NCI-H1048 (cell line): Measurements from ENCODE around the gene ATF6.

Experiments
- DNase-seq: peaks from one replicate; lab custom pipeline; 2025; lab: John Stamatoyannopoulos, UW

The ATF6 gene

GRCh38 chr1:161940866-161941591 is 174.9 kb downstream of the ATF6 start:
- DNase-seq = no peak

GRCh38 chr1:161941726-161942436 is 175.8 kb downstream of the ATF6 start:
- no peak for DNase-seq

GRCh38 chr1:161943737-161944136 is 177.6 kb downstream of the ATF6 start:
- no peak for DNase-seq

GRCh38 chr1:161944381-161944780 is 178.3 kb downstream of the ATF6 start:
- no peak for DNase-seq

GRCh38 chr1:161945306-161946060 is 179.4 kb downstream of the ATF6 start:
- no peak for DNase-seq

- no peak for DNase-seq
Observed at GRCh38 chr1:161946071-161946987, 180.2 kb downstream of the ATF6 start.

- DNase-seq = no peak
Observed at GRCh38 chr1:161948435-161948834, 182.3 kb downstream of the ATF6 start.

GRCh38 chr1:161949548-161949947 is 183.4 kb downstream of the ATF6 start:
- no peak for DNase-seq

GRCh38 chr1:161950377-161950776 is 184.3 kb downstream of the ATF6 start:
- DNase-seq = no peak

GRCh38 chr1:161951646-161952045 is 185.5 kb downstream of the ATF6 start:
- DNase-seq = no peak

GRCh38 chr1:161952607-161953172 is 186.6 kb downstream of the ATF6 start:
- DNase-seq = no peak

- no peak for DNase-seq
Observed at GRCh38 chr1:161953256-161953920, 187.3 kb downstream of the ATF6 start.

GRCh38 chr1:161954050-161954449 is 187.9 kb downstream of the ATF6 start:
- no peak for DNase-seq

- no peak for DNase-seq
Observed at GRCh38 chr1:161954466-161954865, 188.3 kb downstream of the ATF6 start.

GRCh38 chr1:161955606-161956005 is 189.5 kb downstream of the ATF6 start:
- DNase-seq = no peak

GRCh38 chr1:161956097-161956496 is 190.0 kb downstream of the ATF6 start:
- DNase-seq = no peak

- DNase-seq = no peak
Observed at GRCh38 chr1:161956930-161957329, 190.8 kb downstream of the ATF6 start.

GRCh38 chr1:161958425-161958824 is 192.3 kb downstream of the ATF6 start:
- DNase-seq = no peak

- DNase-seq = no peak
Observed at GRCh38 chr1:161962091-161962887, 196.2 kb downstream of the ATF6 start.

GRCh38 chr1:161966067-161966466 is 199.9 kb downstream of the ATF6 start:
- no peak for DNase-seq
